Endothelial cell of umbilical vein (primary cell): ENCODE measurements around the gene RNF32. TPM values are rescaled to one million over a fixed set of nuclear protein-coding genes. Genes with fewer than 3 reads are reported as not detected.

ENCODE experiments used
- BruUV-seq: library from RNA; stranded (reverse); fragments of 400-500 nt; replicated peaks from 2 replicates; lab custom pipeline; 2021; lab: Mats Ljungman, UMichigan
- CTCF ChIA-PET: fragments of 300-600, 350-600 bp; sonication (Branson Sonifier 250); formaldehyde crosslinking; loops from one replicate; lab custom pipeline; 2021; ENCODE audit warnings: antibody characterized with exemption, inconsistent platforms; lab: Charles Lee
- POLR2A ChIA-PET: fragments of 300-600, 350-600 bp; sonication (Branson Sonifier 250); formaldehyde crosslinking; loops from one replicate; lab custom pipeline; 2021; ENCODE audit warnings: antibody characterized with exemption, inconsistent platforms; lab: Charles Lee
- DNase-seq: peaks from one replicate; pipeline ENCODE4 v3.0.0-alpha.2; 2011; ENCODE audit warnings: low read depth, low spot score
- FAIRE-seq: peaks from 2 replicates; lab custom pipeline; 2011; peaks lifted over from hg19 to GRCh38; lab: Jason Lieb, UNC
- H2AFZ ChIP-seq: 2 replicates; pipeline ENCODE4 v1.6.0; 2012; ENCODE audit warnings: low read depth, low read length, control low read depth, inconsistent platforms
- H3K27ac ChIP-seq: 2 replicates; pipeline ENCODE4 v1.5.1; 2011; ENCODE audit warnings: low read depth, mild to moderate bottlenecking, control low read depth, low read length, moderate library complexity; ENCODE audit not compliant: insufficient read depth
- H3K27me3 ChIP-seq, 2 experiments: 2 replicates each; pipeline versions ENCODE4 v1.6.0 to v1.6.1; 2011; ENCODE audit warnings: low read length in 2 of 2, mixed read lengths in 1 of 2; ENCODE audit not compliant: control insufficient read depth in 2 of 2, insufficient read depth in 2 of 2
- H3K36me3 ChIP-seq, 2 experiments: 2 replicates in 1 of 2; 3 replicates in 1 of 2; pipeline ENCODE4 v1.5.1; 2011; ENCODE audit warnings: low read length in 2 of 2, mild to moderate bottlenecking in 1 of 2, moderate library complexity in 1 of 2; ENCODE audit not compliant: control insufficient read depth in 2 of 2, insufficient read depth in 2 of 2; ENCODE audit errors: extremely low read depth in 1 of 2
- H3K4me1 ChIP-seq: 3 replicates; pipeline ENCODE4 v1.5.1; 2011; ENCODE audit warnings: mild to moderate bottlenecking, low read length; ENCODE audit not compliant: control insufficient read depth, insufficient read depth; ENCODE audit errors: extremely low read depth
- H3K4me2 ChIP-seq: 2 replicates; pipeline ENCODE4 v1.6.1; 2011; ENCODE audit warnings: low read length, control low read depth, mixed read lengths; ENCODE audit not compliant: insufficient read depth
- H3K4me3 ChIP-seq, 3 experiments: fragments of 200-600 bp in 1 of 3; sonication (generic), shearing (Covaris generic) in 1 of 3; replicated peaks in 1 of 3; 2 replicates each; pipeline ENCODE4 v1.5.1; 2011 to 2016; ENCODE audit warnings: control low read depth in 3 of 3, low read length in 3 of 3, mild to moderate bottlenecking in 2 of 3, inconsistent platforms in 1 of 3, low read depth in 1 of 3, moderate library complexity in 1 of 3; ENCODE audit not compliant: insufficient read depth in 1 of 3
- H3K79me2 ChIP-seq: 2 replicates; pipeline ENCODE4 v1.6.0; 2012; ENCODE audit warnings: low read length, inconsistent platforms; ENCODE audit not compliant: control insufficient read depth, insufficient read depth
- H3K9ac ChIP-seq: replicated peaks from 2 replicates; pipeline ENCODE3; 2011; ENCODE audit warnings: low read length, control low read depth; ENCODE audit not compliant: insufficient read depth; ENCODE audit errors: extremely low read depth
- H3K9me1 ChIP-seq: replicated peaks from 3 replicates; pipeline ENCODE4 v1.6.0; 2011; ENCODE audit warnings: mild to moderate bottlenecking, low read length; ENCODE audit not compliant: control insufficient read depth, insufficient read depth; ENCODE audit errors: extremely low read depth
- H3K9me3 ChIP-seq: replicated peaks from 2 replicates; pipeline ENCODE4 v1.5.1; 2012; ENCODE audit warnings: low read length, inconsistent platforms; ENCODE audit not compliant: control insufficient read depth, insufficient read depth
- H4K20me1 ChIP-seq: replicated peaks from 2 replicates; pipeline ENCODE3; 2011; ENCODE audit warnings: mild to moderate bottlenecking, low read length; ENCODE audit not compliant: control insufficient read depth, insufficient read depth; ENCODE audit errors: extremely low read depth
- CTCF ChIP-seq, 2 donors: IDR thresholded peaks; 1 replicate in 1 of 2; 2 replicates in 1 of 2; pipeline ENCODE4 v1.5.1; 2011; ENCODE audit warnings: low read length in 2 of 2, mild to moderate bottlenecking in 2 of 2, moderate library complexity in 2 of 2, control low read depth in 1 of 2, inconsistent platforms in 1 of 2, low read depth in 1 of 2; ENCODE audit not compliant: insufficient read depth in 1 of 2; ENCODE audit errors: extremely low read depth in 1 of 2
- EZH2 ChIP-seq: IDR thresholded peaks from 2 replicates; pipeline ENCODE4 v1.6.1; 2012; ENCODE audit warnings: borderline replicate concordance, low read depth, mild to moderate bottlenecking, moderate library complexity, low read length, inconsistent platforms; ENCODE audit not compliant: severe bottlenecking
- FOS ChIP-seq: IDR thresholded peaks from 2 replicates; pipeline ENCODE4 v1.6.1; 2011; ENCODE audit warnings: mild to moderate bottlenecking, low read length, moderate library complexity, borderline replicate concordance; ENCODE audit not compliant: insufficient read depth
- GATA2 ChIP-seq: IDR thresholded peaks from 2 replicates; pipeline ENCODE4 v1.7.0; 2011; ENCODE audit warnings: low read depth, mild to moderate bottlenecking, moderate library complexity, mixed read lengths, low read length; ENCODE audit not compliant: insufficient read length, insufficient read depth
- JUN ChIP-seq: IDR thresholded peaks from 2 replicates; pipeline ENCODE4 v1.6.1; 2011; ENCODE audit warnings: borderline replicate concordance, low read depth; ENCODE audit not compliant: insufficient read length, insufficient read depth
- MAX ChIP-seq: IDR thresholded peaks from 2 replicates; pipeline ENCODE4 v1.6.1; 2011; ENCODE audit not compliant: insufficient read depth, insufficient read length
- MYC ChIP-seq: IDR thresholded peaks from one replicate; pipeline ENCODE4 v1.6.1; 2011; ENCODE audit warnings: mild to moderate bottlenecking, low read depth, low read length
- POLR2A ChIP-seq: IDR thresholded peaks from 2 replicates; pipeline ENCODE4 v1.6.1; 2012; ENCODE audit warnings: low read depth, mild to moderate bottlenecking, control low read depth, low read length
- POLR2AphosphoS5 ChIP-seq: IDR thresholded peaks from 2 replicates; pipeline ENCODE4 v1.6.1; 2012; ENCODE audit warnings: low read depth, mild to moderate bottlenecking, control low read depth, low read length, moderate library complexity; ENCODE audit not compliant: insufficient read depth
- dilution Hi-C: fragments of 300-500 bp; cut with MboI; formaldehyde crosslinking; loops from one replicate; pipeline ENCODE4 v1.15.0; 2019; ENCODE audit warnings: low sequenced_read_pairs; ENCODE audit not compliant: extremely low pct_ligation_motif_present
- intact Hi-C: fragments of 100-400 bp; cut with micrococcal nuclease; formaldehyde crosslinking; loops from one replicate; pipeline ENCODE4 v1.10.0; 2022
- polyA plus RNA-seq, 4 experiments: library from polyadenylated mRNA; depleted of rRNA in 3 of 4; stranded (reverse) in 3 of 4; unstranded in 1 of 4; fragments of >200 nt; gene quantifications; 2 replicates each; pipeline versions ENCODE4 v1.2.1 to v1.2.3, GENCODE V29; 2011 to 2012; ENCODE audit warnings: missing spikeins in 1 of 4
- total RNA-seq: library from RNA; stranded (reverse); gene quantifications from 2 replicates; pipeline ENCODE4 v1.2.3, GENCODE V29; 2021

RNF32 gene
- total and polyA plus RNA-seq, 2 donors (not counting 3 experiments of a cell fraction or from before 2014, with no cell fraction given), result 0.14 TPM; not detected in 1

DNA sequence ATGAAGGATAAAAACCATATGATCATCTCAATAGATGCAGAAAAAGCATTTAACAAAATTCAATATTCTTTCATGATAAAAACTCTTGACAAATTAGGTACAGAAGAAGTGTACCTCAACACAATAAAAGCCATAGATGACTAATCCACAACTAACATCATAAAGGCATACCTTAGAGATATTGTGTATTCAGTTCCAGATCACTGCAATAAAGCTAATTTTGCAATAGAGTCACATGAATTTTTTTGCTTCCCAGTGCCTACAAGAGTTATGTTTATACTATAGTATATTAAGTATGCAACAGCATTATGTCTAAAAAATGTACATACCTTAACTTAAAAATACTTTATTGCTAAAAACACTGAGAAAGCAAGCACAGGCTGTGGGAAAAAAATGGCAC is 18.9 kb upstream of the RNF32 start:
- POLR2A ChIA-PET, result no interaction called here
- Histone ChIP-seq H4K20me1 (no peaks in the 10 kb centered on the region), H3K4me3 (no peak overlapping the region), H3K79me2 (no peaks in the 10 kb centered on the region), H2AFZ (no peak overlapping the region), H3K36me3 (no peaks in the 10 kb centered on the region), H3K27ac (no peak overlapping the region), H3K27me3 (peaks cover 3 to 7% of the 10 kb centered on the region in 2 experiments), H3K9me1 (no peaks in the 10 kb centered on the region), H3K4me2 (no peak overlapping the region), H3K4me1 (no peaks in the 10 kb centered on the region), H3K9ac (no peak overlapping the region), H3K9me3 (no peaks in the 10 kb centered on the region)
- intact Hi-C loops (no loop called here), dilution Hi-C loops (no loop called here)
- DNase-seq (no peak), FAIRE-seq (no peak)
- TF ChIP-seq GATA2, result no peak
- no peak for TF ChIP-seq CTCF (IDR thresholded peaks at IDR 0.05; ENCODE audit: extremely low read depth in 1 of 2, insufficient read depth in 1 of 2, low read depth in 1 of 2, low read length in 2 of 2)
- TF ChIP-seq POLR2AphosphoS5, result no peak
- no peak for TF ChIP-seq FOS
- TF ChIP-seq JUN, result no peak
- TF ChIP-seq POLR2A, result no peak
- no peak for TF ChIP-seq EZH2
- TF ChIP-seq MAX, result no peak
- TF ChIP-seq MYC, result no peak
- CTCF ChIA-PET, result no interaction called here
- no TSS peak for BruUV-seq
